K562 (cell line): ENCODE data around the gene SIT1. TPM values are rescaled to one million over a fixed set of nuclear protein-coding genes. Genes with fewer than 3 reads are reported as not detected.
A peak's percentile ranks its signal among the peaks of the same experiment; 100 is the strongest.

Experiments used
- ATAC-seq: fragments of 200-7000 bp; cut with Tn5 transposase; 3 replicates; pipeline ENCODE4 v1.9.1; 2020; ENCODE audit warnings: moderate library complexity
- BruUV-seq: library from RNA; stranded (reverse); fragments of 400-500 nt; replicated peaks from 2 replicates; lab custom pipeline; 2021; lab: Mats Ljungman, UMichigan
- CTCF ChIA-PET: fragments of 300-600 bp; formaldehyde crosslinking; extraction: SDS; loops from one replicate; lab custom pipeline; 2021; ENCODE audit warnings: low intra/inter-chr PET ratio; lab: Yijun Ruan, JAX
- POLR2A ChIA-PET: fragments of 300-600, 350-650 bp; sonication (Branson Sonifier 250); formaldehyde crosslinking; extraction: SDS; loops from one replicate; lab custom pipeline; 2021; ENCODE audit warnings: antibody characterized with exemption, inconsistent platforms; lab: Yijun Ruan, JAX
- DNase-seq, 4 experiments: peaks; one replicate each; pipeline versions ENCODE4 v3.0.0 to v3.0.0-alpha.2; 2011 to 2018; ENCODE audit warnings: low spot score in 3 of 4, mixed read lengths in 3 of 4; ENCODE audit errors: extremely low read depth in 1 of 4
- FAIRE-seq: peaks from 2 replicates; lab custom pipeline; 2011; peaks lifted over from hg19 to GRCh38; lab: Jason Lieb, UNC
- H2AFZ ChIP-seq: 2 replicates; pipeline ENCODE4 v1.6.0; 2011; ENCODE audit warnings: low read depth, low read length, control low read depth, inconsistent platforms
- H3K27ac ChIP-seq: fragments of 200-600 bp; 3 replicates; pipeline ENCODE4 v1.8.0; 2011; ENCODE audit warnings: low read depth, mild to moderate bottlenecking, control low read depth, inconsistent platforms, low read length, moderate library complexity, mixed read lengths; ENCODE audit errors: extremely low read depth
- H3K27me3 ChIP-seq, 2 experiments: fragments of 300-600 bp in 1 of 2; 2 replicates in 1 of 2; 3 replicates in 1 of 2; pipeline versions ENCODE4 v1.6.0 to v1.8.0; 2011; ENCODE audit warnings: inconsistent platforms in 2 of 2, low read length in 2 of 2, mild to moderate bottlenecking in 1 of 2, mixed read lengths in 1 of 2, moderate library complexity in 1 of 2; ENCODE audit not compliant: control insufficient read depth in 2 of 2, insufficient read depth in 2 of 2
- H3K36me3 ChIP-seq: fragments of 300-600 bp; 3 replicates; pipeline ENCODE4 v1.8.0; 2011; ENCODE audit warnings: mild to moderate bottlenecking, low read length, inconsistent platforms; ENCODE audit not compliant: control insufficient read depth, insufficient read depth
- H3K4me1 ChIP-seq, 2 experiments: fragments of 200-600 bp in 1 of 2; replicated peaks in 1 of 2; 2 replicates in 1 of 2; 3 replicates in 1 of 2; pipeline versions ENCODE4 v1.5.1 to v1.8.0; 2011; ENCODE audit warnings: inconsistent platforms in 2 of 2, low read length in 2 of 2, mild to moderate bottlenecking in 1 of 2, mixed read lengths in 1 of 2, moderate library complexity in 1 of 2; ENCODE audit not compliant: control insufficient read depth in 2 of 2, insufficient read depth in 2 of 2
- H3K4me2 ChIP-seq: 2 replicates; pipeline ENCODE4 v1.6.1; 2011; ENCODE audit warnings: low read length, control low read depth, inconsistent platforms, mixed read lengths; ENCODE audit not compliant: insufficient read depth
- H3K4me3 ChIP-seq: fragments of 200-600 bp; sonication (generic), shearing (Covaris generic); 2 replicates; pipeline ENCODE4 v1.5.1; 2016; ENCODE audit warnings: control low read depth, inconsistent platforms
- H3K79me2 ChIP-seq: fragments of 200-600 bp; 3 replicates; pipeline ENCODE4 v1.8.0; 2011; ENCODE audit warnings: low read length, inconsistent platforms; ENCODE audit not compliant: control insufficient read depth, insufficient read depth
- H3K9ac ChIP-seq, 2 experiments: 2 replicates each; pipeline versions ENCODE4 v1.6.0 to v1.6.1; 2011; ENCODE audit warnings: low read depth in 2 of 2, low read length in 2 of 2, control low read depth in 1 of 2, inconsistent platforms in 1 of 2, mild to moderate bottlenecking in 1 of 2, mixed read lengths in 1 of 2; ENCODE audit not compliant: insufficient read depth in 1 of 2
- H3K9me1 ChIP-seq: one replicate; pipeline ENCODE4 v1.6.0; 2011; ENCODE audit warnings: inconsistent platforms, mild to moderate bottlenecking, low read length, moderate library complexity; ENCODE audit not compliant: control insufficient read depth, insufficient read depth
- H3K9me3 ChIP-seq: replicated peaks from 2 replicates; pipeline ENCODE4 v1.5.1; 2011; ENCODE audit warnings: low read depth, low read length, inconsistent platforms; ENCODE audit not compliant: control insufficient read depth, insufficient read depth
- H4K20me1 ChIP-seq: replicated peaks from 2 replicates; pipeline ENCODE4 v1.6.1; 2011; ENCODE audit warnings: low read length, inconsistent platforms, mixed read lengths; ENCODE audit not compliant: control insufficient read depth, insufficient read depth
- ATF7 ChIP-seq: fragments of 450-650 bp; IDR thresholded peaks from 2 replicates; pipeline ENCODE4 v1.7.1; 2014; ENCODE audit warnings: mild to moderate bottlenecking, moderate library complexity
- ETS2 ChIP-seq: IDR thresholded peaks from 2 replicates; pipeline ENCODE4 v1.6.1; 2016; ENCODE audit warnings: borderline replicate concordance, missing genetic modification characterization, mild to moderate bottlenecking, moderate library complexity, missing compliant biosample characterization; ENCODE audit not compliant: poor library complexity, severe bottlenecking
- LEF1 ChIP-seq: fragments of 450-650 bp; IDR thresholded peaks from 2 replicates; pipeline ENCODE4 v1.6.1; 2016; ENCODE audit warnings: mild to moderate bottlenecking
- NFIC ChIP-seq: fragments of 450-650 bp; IDR thresholded peaks from 2 replicates; pipeline ENCODE4 v1.6.1; 2017; ENCODE audit warnings: mild to moderate bottlenecking, inconsistent platforms
- PATZ1 ChIP-seq: fragments of 250-450 bp; sonication (Bioruptor Pico); IDR thresholded peaks from 2 replicates; pipeline ENCODE4 v1.5.0; 2020; ENCODE audit warnings: mild to moderate bottlenecking, borderline replicate concordance
- PML ChIP-seq: IDR thresholded peaks from 2 replicates; pipeline ENCODE4 v1.6.1; 2012; ENCODE audit warnings: low read length, inconsistent platforms
- RUNX1 ChIP-seq: sonication (generic); IDR thresholded peaks from 2 replicates; pipeline ENCODE4 v1.6.1; 2016; ENCODE audit warnings: antibody characterized with exemption, low read depth
- SP2 ChIP-seq: IDR thresholded peaks from 2 replicates; pipeline ENCODE4 v1.6.1; 2011; ENCODE audit warnings: mild to moderate bottlenecking, low read depth, low read length, moderate library complexity; ENCODE audit not compliant: poor library complexity, severe bottlenecking; ENCODE audit errors: extremely low read depth
- TCF7L2 ChIP-seq: fragments of 150-350 bp; IDR thresholded peaks from 2 replicates; pipeline ENCODE4 v1.6.1; 2016; ENCODE audit warnings: low read depth, mild to moderate bottlenecking, low read length, moderate library complexity
- ZBTB33 ChIP-seq: sonication (generic); formaldehyde crosslinking; IDR thresholded peaks from 2 replicates; pipeline ENCODE4 v1.8.1; 2023; ENCODE audit warnings: mild to moderate bottlenecking, missing genetic modification reagents
- ZNF217 ChIP-seq: sonication (generic); formaldehyde crosslinking; IDR thresholded peaks from 2 replicates; pipeline ENCODE4 v1.8.0; 2022; ENCODE audit warnings: mild to moderate bottlenecking, missing genetic modification reagents
- ZNF311 ChIP-seq: fragments of 250-450 bp; sonication (Bioruptor Pico); IDR thresholded peaks from 2 replicates; pipeline ENCODE4 v1.4.0; 2020; ENCODE audit warnings: mild to moderate bottlenecking, moderate library complexity
- ZNF717 ChIP-seq: fragments of 250-450 bp; sonication (Bioruptor Pico); IDR thresholded peaks from 2 replicates; pipeline ENCODE4 v1.5.0; 2021
- WGBS: fragments of 100-300 bp; shearing (Covaris generic); methylation state at CpG from one replicate; pipeline ENCODE4 v1.1.6; 2016; ENCODE audit warnings: low coverage, mixed read lengths; ENCODE audit not compliant: insufficient coverage; ENCODE audit errors: missing lambda C conversion rate; 5-methylcytosine and 5-hydroxymethylcytosine counted together
- in situ Hi-C: fragments of 300-500 bp; cut with MboI; formaldehyde crosslinking; loops from 4 replicates; pipeline ENCODE4 v1.15.0; 2018; ENCODE audit warnings: inconsistent platforms, mixed read lengths
- intact Hi-C: fragments of 100-400 bp; cut with micrococcal nuclease; formaldehyde crosslinking; loops from 2 replicates; pipeline ENCODE4 v1.14.2; 2022
- polyA plus RNA-seq, 8 experiments: library from polyadenylated mRNA; depleted of rRNA in 4 of 8; stranded (reverse) in 5 of 8; unstranded in 3 of 8; fragments of >200 nt; fragmentation: Nextera tagmentation in 2 of 8; fragmentation: Illumina TruSeq in 1 of 8; extraction: Ambion mirVana in 2 of 8; extraction: Trizol in 1 of 8; gene quantifications; 2 replicates each; pipeline versions ENCODE4 v1.2.1 to v1.2.3, GENCODE V29; 2011 to 2014; ENCODE audit warnings: inconsistent platforms in 1 of 8, missing spikeins in 1 of 8
- total RNA-seq, 7 experiments: library from RNA; depleted of rRNA in 6 of 7; stranded (reverse); fragments of >200 nt in 6 of 7; fragmentation: Illumina TruSeq in 2 of 7; extraction: Trizol in 2 of 7; gene quantifications; 2 replicates each; pipeline versions ENCODE4 v1.2.1 to v1.2.3, GENCODE V29; 2011 to 2021; ENCODE audit warnings: low replicate concordance in 1 of 7

The SIT1 gene
- total and polyA plus RNA-seq, 9 of the 15 experiments (the other 6 are each of a cell fraction or from before 2014, with no cell fraction given) = not detected

GRCh38 chr9:35656348-35656747 is 5.6 kb upstream of the SIT1 start:
- in situ Hi-C loops = no loop called here
- Histone ChIP-seq H3K36me3 (peaks cover 15% of the 10 kb centered on the region; the same call in 1 of the 3 replicates), H3K4me1 (peaks cover 11 to 21% of the 10 kb centered on the region in 2 experiments; a peak in 4 of 5 replicates), H3K27me3 (no peaks in the 10 kb centered on the region), H3K9me1 (no peaks in the 10 kb centered on the region), H3K27ac (no peak overlapping the region), H2AFZ (peak overlapping the region; percentile 99), H3K4me2 (peak overlapping the region; percentile 96; the same call in 1 of the 2 replicates), H4K20me1 (no peaks in the 10 kb centered on the region), H3K9ac (no peak overlapping the region), H3K9me3 (no peaks in the 10 kb centered on the region), H3K4me3 (no peak overlapping the region), H3K79me2 (peaks cover 8% of the 10 kb centered on the region; the same call in 2 of the 3 replicates)
- TF ChIP-seq NFIC (no peak), ZBTB33 (CRISPR knock-in tag) (peak; percentile 54; the same call in 1 of the 2 replicates)
- DNase-seq (no peak), ATAC-seq (no peak), FAIRE-seq (no peak)
- no TSS peak for BruUV-seq
- intact Hi-C loops = loop anchor here (2.0 to 5.0 kb wide), 3 partner anchors 41 to 76 kb away; partner anchors contain the start of genes CREB3, TESK1 and TLN1
- ChIA-PET POLR2A (interaction anchor here (0.7 to 2.6 kb wide), 6 partner anchors 9 to 133 kb away, joined by 3 to 14 read pairs (median 3); no protein-coding TSS in a partner anchor), CTCF (no interaction called here)
- 68% methylated on average over 10 of the region's 17 CpGs for WGBS

GRCh38 chr9:35653611-35654010 is 2.9 kb upstream of the SIT1 start:
- DNase-seq (no peak), ATAC-seq (no peak), FAIRE-seq (no peak)
- Histone ChIP-seq H3K9ac (no peak overlapping the region), H3K27ac (no peak overlapping the region), H3K36me3 (no peaks in the 10 kb centered on the region), H3K9me3 (no peaks in the 10 kb centered on the region), H2AFZ (no peak overlapping the region), H3K27me3 (no peaks in the 10 kb centered on the region), H3K4me2 (no peak overlapping the region), H4K20me1 (no peaks in the 10 kb centered on the region), H3K9me1 (no peaks in the 10 kb centered on the region), H3K4me3 (no peak overlapping the region), H3K4me1 (peaks cover 26 to 32% of the 10 kb centered on the region in 2 experiments), H3K79me2 (peaks cover under 1% of the 10 kb centered on the region; the same call in 1 of the 3 replicates)
- no peak for TF ChIP-seq ZNF311 (CRISPR knock-in tag)
- no peak for TF ChIP-seq PATZ1
- TF ChIP-seq ZNF717 (CRISPR knock-in tag) = no peak
- no peak for TF ChIP-seq RUNX1
- TF ChIP-seq LEF1 = no peak
- TF ChIP-seq TCF7L2 = no peak
- no peak for TF ChIP-seq ETS2 (tag)
- no peak for TF ChIP-seq ZNF217 (CRISPR knock-in tag)
- TF ChIP-seq ATF7 = no peak
- TF ChIP-seq SP2 = no peak
- no peak for TF ChIP-seq PML
- CTCF ChIA-PET = no interaction called here
- POLR2A ChIA-PET = no interaction called here
- no TSS peak for BruUV-seq
- WGBS = 25% methylated on average over 1 of the region's 2 CpGs
- in situ Hi-C loops = no loop called here
- intact Hi-C loops = no loop called here
